ENCODE measurements around the gene CADPS.

- TF ChIP-seq MXI1 (IDR thresholded peaks at IDR 0.05; ENCODE audit: borderline replicate concordance, low read depth, low read length) (no peak), CTCF (conservative IDR thresholded peaks at IDR 0.05; ENCODE audit: low read depth, low read length) (no peak), RFX5 (IDR thresholded peaks at IDR 0.05; ENCODE audit: low read depth, low read length) (no peak), POLR2A (IDR thresholded peaks at IDR 0.05; ENCODE audit: low read depth, low read length) (no peak), SMC3 (IDR thresholded peaks at IDR 0.05; ENCODE audit: low read depth, low read length) (no peak), RAD21 (IDR thresholded peaks at IDR 0.05; ENCODE audit: low read length) (no peak), RCOR1 (IDR thresholded peaks at IDR 0.05; ENCODE audit: insufficient replicate concordance, low read length) (no peak)
Observed at GRCh38 chr3:62446337-62446940, 428.8 kb downstream of the CADPS start.
